ENCODE results near the gene GCHFR.

GCHFR gene

GRCh38 chr15:40766906-40767837, 3.3 kb downstream of the GCHFR start:
- POLR2A ChIA-PET, result no interaction called here
- TF ChIP-seq NFRKB (IDR thresholded peaks at IDR 0.05) (no peak), ELF4 (IDR thresholded peaks at IDR 0.05) (no peak), HDGF (IDR thresholded peaks at IDR 0.05; ENCODE audit: borderline replicate concordance) (no peak), TARDBP (IDR thresholded peaks at IDR 0.05) (no peak), SUZ12 (IDR thresholded peaks at IDR 0.05) (no peak), L3MBTL2 (conservative IDR thresholded peaks at IDR 0.05) (no peak), LEF1 (IDR thresholded peaks at IDR 0.05; ENCODE audit: borderline replicate concordance) (no peak)
- no peak for DNase-seq (ENCODE audit: extremely low spot score)
- CTCF ChIA-PET, result interaction anchor here (0.7 kb wide), 1 partner anchor 22 kb away, joined by 3 read pairs; no protein-coding TSS in a partner anchor

GRCh38 chr15:40767838-40768500, 4.1 kb downstream of the GCHFR start:
- no peak for DNase-seq (ENCODE audit: extremely low spot score)
- TF ChIP-seq L3MBTL2 (conservative IDR thresholded peaks at IDR 0.05) (no peak), SP1 (IDR thresholded peaks at IDR 0.05) (no peak), TARDBP (IDR thresholded peaks at IDR 0.05) (no peak), ARNT (IDR thresholded peaks at IDR 0.05) (no peak), CTBP1 (IDR thresholded peaks at IDR 0.05; ENCODE audit: borderline replicate concordance) (no peak), ZNF384 (IDR thresholded peaks at IDR 0.05) (no peak), ELF4 (IDR thresholded peaks at IDR 0.05) (no peak), NFRKB (IDR thresholded peaks at IDR 0.05) (no peak), LEF1 (IDR thresholded peaks at IDR 0.05; ENCODE audit: borderline replicate concordance) (no peak), FOXM1 (IDR thresholded peaks at IDR 0.05; ENCODE audit: borderline replicate concordance) (no peak), PKNOX1 (IDR thresholded peaks at IDR 0.05) (no peak)
- CTCF ChIA-PET, result no interaction called here
- POLR2A ChIA-PET, result no interaction called here

GRCh38 chr15:40768521-40769273, 4.8 kb downstream of the GCHFR start:
- ChIA-PET POLR2A (interaction anchor here (0.9 kb wide), 1 partner anchor 9 kb away, joined by 3 read pairs; no protein-coding TSS in a partner anchor), CTCF (interaction anchor here (1.2 kb wide), 1 partner anchor 14 kb away, joined by 3 read pairs; no protein-coding TSS in a partner anchor)
- TF ChIP-seq L3MBTL2 (conservative IDR thresholded peaks at IDR 0.05) (no peak), SUZ12 (IDR thresholded peaks at IDR 0.05) (no peak)
- DNase-seq (ENCODE audit: extremely low spot score), result no peak

GRCh38 chr15:40769274-40770146, 5.6 kb downstream of the GCHFR start, which contains the start of gene C15orf62:
Gene C15orf62, plus strand, starts transcription at chr15:40769980. Its CDS starts 516 bp downstream, at chr15:40770496.
- ChIA-PET CTCF (interaction anchor here (1.2 kb wide), 1 partner anchor 13 kb away, joined by 3 read pairs; no protein-coding TSS in a partner anchor), POLR2A (interaction anchor here (0.9 kb wide), 1 partner anchor 8 kb away, joined by 3 read pairs; no protein-coding TSS in a partner anchor)
- no peak for DNase-seq (ENCODE audit: extremely low spot score)
- TF ChIP-seq HDGF (IDR thresholded peaks at IDR 0.05; ENCODE audit: borderline replicate concordance) (no peak), SUZ12 (IDR thresholded peaks at IDR 0.05) (no peak), ARNT (IDR thresholded peaks at IDR 0.05) (no peak), ZNF384 (IDR thresholded peaks at IDR 0.05) (no peak), TARDBP (IDR thresholded peaks at IDR 0.05) (no peak), FOXK2 (IDR thresholded peaks at IDR 0.05) (no peak), L3MBTL2 (conservative IDR thresholded peaks at IDR 0.05) (no peak), LEF1 (IDR thresholded peaks at IDR 0.05; ENCODE audit: borderline replicate concordance) (no peak), FOXM1 (IDR thresholded peaks at IDR 0.05; ENCODE audit: borderline replicate concordance) (no peak), SP1 (IDR thresholded peaks at IDR 0.05) (no peak), CTBP1 (IDR thresholded peaks at IDR 0.05; ENCODE audit: borderline replicate concordance) (no peak), ELF4 (IDR thresholded peaks at IDR 0.05) (no peak)

GRCh38 chr15:40770147-40770721, 6.4 kb downstream of the GCHFR start:
- ChIA-PET POLR2A (no interaction called here), CTCF (interaction anchor here (1.2 kb wide), 1 partner anchor 12 kb away, joined by 3 read pairs; no protein-coding TSS in a partner anchor)
- DNase-seq (ENCODE audit: extremely low spot score), result no peak
- TF ChIP-seq FOXK2 (IDR thresholded peaks at IDR 0.05) (no peak), HDGF (IDR thresholded peaks at IDR 0.05; ENCODE audit: borderline replicate concordance) (no peak), PKNOX1 (IDR thresholded peaks at IDR 0.05) (no peak), SUZ12 (IDR thresholded peaks at IDR 0.05) (no peak), LEF1 (IDR thresholded peaks at IDR 0.05; ENCODE audit: borderline replicate concordance) (no peak), ZNF384 (IDR thresholded peaks at IDR 0.05) (no peak), FOXA1 (IDR thresholded peaks at IDR 0.05) (no peak), NFRKB (IDR thresholded peaks at IDR 0.05) (no peak), CTBP1 (IDR thresholded peaks at IDR 0.05; ENCODE audit: borderline replicate concordance) (no peak), L3MBTL2 (conservative IDR thresholded peaks at IDR 0.05) (no peak), ARNT (IDR thresholded peaks at IDR 0.05) (no peak), SP1 (IDR thresholded peaks at IDR 0.05) (no peak), ELF4 (IDR thresholded peaks at IDR 0.05) (no peak), FOXM1 (IDR thresholded peaks at IDR 0.05; ENCODE audit: borderline replicate concordance) (no peak), TARDBP (IDR thresholded peaks at IDR 0.05) (no peak), BHLHE40 (IDR thresholded peaks at IDR 0.05; ENCODE audit: borderline replicate concordance) (no peak)

Measured in HEK293T (cell line).